K562 (cell line): ENCODE results near the gene KCNB1. TPM values are rescaled to one million over a fixed set of nuclear protein-coding genes. Genes with fewer than 3 reads are reported as not detected.
"Not testable (repeated sequence)": the region's sequence is repeated elsewhere in the genome, so short reads cannot be mapped to it uniquely, and the experiment has no call there.

Experiments
- ATAC-seq: fragments of 200-7000 bp; cut with Tn5 transposase; 3 replicates; pipeline ENCODE4 v1.9.1; 2020; ENCODE audit warnings: moderate library complexity
- BruUV-seq: library from RNA; stranded (reverse); fragments of 400-500 nt; replicated peaks from 2 replicates; lab custom pipeline; 2021; lab: Mats Ljungman, UMichigan
- CTCF ChIA-PET: fragments of 300-600 bp; formaldehyde crosslinking; extraction: SDS; loops from one replicate; lab custom pipeline; 2021; ENCODE audit warnings: low intra/inter-chr PET ratio; lab: Yijun Ruan, JAX
- POLR2A ChIA-PET: fragments of 300-600, 350-650 bp; sonication (Branson Sonifier 250); formaldehyde crosslinking; extraction: SDS; loops from one replicate; lab custom pipeline; 2021; ENCODE audit warnings: antibody characterized with exemption, inconsistent platforms; lab: Yijun Ruan, JAX
- DNase-seq, 4 experiments: peaks; one replicate each; pipeline versions ENCODE4 v3.0.0 to v3.0.0-alpha.2; 2011 to 2018; ENCODE audit warnings: low spot score in 3 of 4, mixed read lengths in 3 of 4; ENCODE audit errors: extremely low read depth in 1 of 4
- FAIRE-seq: peaks from 2 replicates; lab custom pipeline; 2011; peaks lifted over from hg19 to GRCh38; lab: Jason Lieb, UNC
- H2AFZ ChIP-seq: 2 replicates; pipeline ENCODE4 v1.6.0; 2011; ENCODE audit warnings: low read depth, low read length, control low read depth, inconsistent platforms
- H3K27ac ChIP-seq: fragments of 200-600 bp; 3 replicates; pipeline ENCODE4 v1.8.0; 2011; ENCODE audit warnings: low read depth, mild to moderate bottlenecking, control low read depth, inconsistent platforms, low read length, moderate library complexity, mixed read lengths; ENCODE audit errors: extremely low read depth
- H3K27me3 ChIP-seq, 2 experiments: fragments of 300-600 bp in 1 of 2; 2 replicates in 1 of 2; 3 replicates in 1 of 2; pipeline versions ENCODE4 v1.6.0 to v1.8.0; 2011; ENCODE audit warnings: inconsistent platforms in 2 of 2, low read length in 2 of 2, mild to moderate bottlenecking in 1 of 2, mixed read lengths in 1 of 2, moderate library complexity in 1 of 2; ENCODE audit not compliant: control insufficient read depth in 2 of 2, insufficient read depth in 2 of 2
- H3K36me3 ChIP-seq: fragments of 300-600 bp; 3 replicates; pipeline ENCODE4 v1.8.0; 2011; ENCODE audit warnings: mild to moderate bottlenecking, low read length, inconsistent platforms; ENCODE audit not compliant: control insufficient read depth, insufficient read depth
- H3K4me1 ChIP-seq, 2 experiments: fragments of 200-600 bp in 1 of 2; replicated peaks in 1 of 2; 2 replicates in 1 of 2; 3 replicates in 1 of 2; pipeline versions ENCODE4 v1.5.1 to v1.8.0; 2011; ENCODE audit warnings: inconsistent platforms in 2 of 2, low read length in 2 of 2, mild to moderate bottlenecking in 1 of 2, mixed read lengths in 1 of 2, moderate library complexity in 1 of 2; ENCODE audit not compliant: control insufficient read depth in 2 of 2, insufficient read depth in 2 of 2
- H3K4me2 ChIP-seq: 2 replicates; pipeline ENCODE4 v1.6.1; 2011; ENCODE audit warnings: low read length, control low read depth, inconsistent platforms, mixed read lengths; ENCODE audit not compliant: insufficient read depth
- H3K4me3 ChIP-seq: fragments of 200-600 bp; sonication (generic), shearing (Covaris generic); 2 replicates; pipeline ENCODE4 v1.5.1; 2016; ENCODE audit warnings: control low read depth, inconsistent platforms
- H3K79me2 ChIP-seq: fragments of 200-600 bp; 3 replicates; pipeline ENCODE4 v1.8.0; 2011; ENCODE audit warnings: low read length, inconsistent platforms; ENCODE audit not compliant: control insufficient read depth, insufficient read depth
- H3K9ac ChIP-seq, 2 experiments: 2 replicates each; pipeline versions ENCODE4 v1.6.0 to v1.6.1; 2011; ENCODE audit warnings: low read depth in 2 of 2, low read length in 2 of 2, control low read depth in 1 of 2, inconsistent platforms in 1 of 2, mild to moderate bottlenecking in 1 of 2, mixed read lengths in 1 of 2; ENCODE audit not compliant: insufficient read depth in 1 of 2
- H3K9me1 ChIP-seq: one replicate; pipeline ENCODE4 v1.6.0; 2011; ENCODE audit warnings: inconsistent platforms, mild to moderate bottlenecking, low read length, moderate library complexity; ENCODE audit not compliant: control insufficient read depth, insufficient read depth
- H3K9me3 ChIP-seq: replicated peaks from 2 replicates; pipeline ENCODE4 v1.5.1; 2011; ENCODE audit warnings: low read depth, low read length, inconsistent platforms; ENCODE audit not compliant: control insufficient read depth, insufficient read depth
- H4K20me1 ChIP-seq: replicated peaks from 2 replicates; pipeline ENCODE4 v1.6.1; 2011; ENCODE audit warnings: low read length, inconsistent platforms, mixed read lengths; ENCODE audit not compliant: control insufficient read depth, insufficient read depth
- GATAD2A ChIP-seq: fragments of 450-650 bp; IDR thresholded peaks from 2 replicates; pipeline ENCODE4 v1.6.1; 2017
- MCM7 ChIP-seq, 2 experiments: fragments of 450-650 bp; IDR thresholded peaks; 2 replicates each; pipeline ENCODE4 v1.6.1; 2016 to 2018
- RFX1 ChIP-seq: fragments of 450-650 bp; IDR thresholded peaks from 2 replicates; pipeline ENCODE4 v1.6.1; 2016; ENCODE audit warnings: mild to moderate bottlenecking, moderate library complexity
- WGBS: fragments of 100-300 bp; shearing (Covaris generic); methylation state at CpG from one replicate; pipeline ENCODE4 v1.1.6; 2016; ENCODE audit warnings: low coverage, mixed read lengths; ENCODE audit not compliant: insufficient coverage; ENCODE audit errors: missing lambda C conversion rate; 5-methylcytosine and 5-hydroxymethylcytosine counted together
- in situ Hi-C: fragments of 300-500 bp; cut with MboI; formaldehyde crosslinking; loops from 4 replicates; pipeline ENCODE4 v1.15.0; 2018; ENCODE audit warnings: inconsistent platforms, mixed read lengths
- intact Hi-C: fragments of 100-400 bp; cut with micrococcal nuclease; formaldehyde crosslinking; loops from 2 replicates; pipeline ENCODE4 v1.14.2; 2022
- polyA plus RNA-seq, 8 experiments: library from polyadenylated mRNA; depleted of rRNA in 4 of 8; stranded (reverse) in 5 of 8; unstranded in 3 of 8; fragments of >200 nt; fragmentation: Nextera tagmentation in 2 of 8; fragmentation: Illumina TruSeq in 1 of 8; extraction: Ambion mirVana in 2 of 8; extraction: Trizol in 1 of 8; gene quantifications; 2 replicates each; pipeline versions ENCODE4 v1.2.1 to v1.2.3, GENCODE V29; 2011 to 2014; ENCODE audit warnings: inconsistent platforms in 1 of 8, missing spikeins in 1 of 8
- total RNA-seq, 7 experiments: library from RNA; depleted of rRNA in 6 of 7; stranded (reverse); fragments of >200 nt in 6 of 7; fragmentation: Illumina TruSeq in 2 of 7; extraction: Trizol in 2 of 7; gene quantifications; 2 replicates each; pipeline versions ENCODE4 v1.2.1 to v1.2.3, GENCODE V29; 2011 to 2021; ENCODE audit warnings: low replicate concordance in 1 of 7

Gene KCNB1
- total and polyA plus RNA-seq, 9 of the 15 experiments (the other 6 are each of a cell fraction or from before 2014, with no cell fraction given) = 0.01 to 0.06 TPM; not detected in 7

- peaks cover 25 to 41% of the 10 kb centered on the region in 2 experiments for H3K27me3 ChIP-seq
- no peak overlapping the region for H3K27ac ChIP-seq
- no peaks in the 10 kb centered on the region; the same call in 1 of the 2 replicates for H4K20me1 ChIP-seq
- CTCF ChIA-PET = no interaction called here
- WGBS = 0% methylated on average over 1 of the region's 1 CpG
- no TSS peak for BruUV-seq
- DNase-seq = no peak
- peaks cover 11 to 18% of the 10 kb centered on the region in 2 experiments; a peak in 4 of 5 replicates for H3K4me1 ChIP-seq
- TF ChIP-seq RFX1 (peak; percentile 50; the same call in 1 of the 2 replicates), MCM7 (IDR thresholded peaks at IDR 0.05) (no peak), GATAD2A (no peak)
- H3K4me3 ChIP-seq = no peak overlapping the region
- POLR2A ChIA-PET = interaction anchor here (0.6 to 2.4 kb wide), 2 partner anchors 13 to 31 kb away, joined by 3 to 8 read pairs; no protein-coding TSS in a partner anchor
- ATAC-seq = no peak
- in situ Hi-C loops (no loop called here), intact Hi-C loops (no loop called here)
- no peaks in the 10 kb centered on the region for H3K36me3 ChIP-seq
- H3K79me2 ChIP-seq = no peaks in the 10 kb centered on the region
- no peak overlapping the region for H2AFZ ChIP-seq
- H3K4me2 ChIP-seq = no peak overlapping the region
- no peak overlapping the region for H3K9ac ChIP-seq
- no peaks in the 10 kb centered on the region for H3K9me3 ChIP-seq
- no peak for FAIRE-seq
- no peaks in the 10 kb centered on the region for H3K9me1 ChIP-seq
These were observed 166.9 kb downstream of the KCNB1 start for GRCh38 chr20:49315580-49315979.

- Histone ChIP-seq H3K4me1 (peaks cover 4 to 11% of the 10 kb centered on the region in 2 experiments; a peak in 4 of 5 replicates), H3K27me3 (peaks cover 23 to 47% of the 10 kb centered on the region in 2 experiments)
- H2AFZ ChIP-seq, H3K9ac ChIP-seq, H3K9me3 ChIP-seq, FAIRE-seq, DNase-seq, H3K79me2 ChIP-seq, in situ Hi-C loops, H3K27ac ChIP-seq, H3K9me1 ChIP-seq, H3K4me3 ChIP-seq, BruUV-seq, intact Hi-C loops, ATAC-seq, CTCF ChIA-PET, H3K36me3 ChIP-seq, H4K20me1 ChIP-seq, H3K4me2 ChIP-seq: not testable (repeated sequence)
- WGBS = 0% methylated on average over 2 of the region's 2 CpGs
- POLR2A ChIA-PET = interaction anchor here (1.1 to 2.0 kb wide), 6 partner anchors 22 to 33 kb away, joined by 3 to 7 read pairs (median 4); no protein-coding TSS in a partner anchor
These were observed 168.4 kb downstream of the KCNB1 start for GRCh38 chr20:49314052-49314451.

Other genes starting within 250 kb of the KCNB1 start
- gene ZNFX1, start 204.6 kb downstream of the KCNB1 start, total RNA-seq (2014; rRNA removed) = 10.3 and 12.4 TPM in 2 replicates
- gene ZNFX1, start 204.6 kb downstream of the KCNB1 start, total RNA-seq (2014; rRNA removed; fragmentation: Illumina TruSeq; extraction: Trizol) = 11.9 and 13.5 TPM in 2 replicates
- gene ZNFX1, start 204.6 kb downstream of the KCNB1 start, total RNA-seq (2015; rRNA removed; fragmentation: Illumina TruSeq; extraction: Trizol) = 12.4 and 13.8 TPM in 2 replicates
- gene ZNFX1, start 204.6 kb downstream of the KCNB1 start, total RNA-seq (2021) = 11.9 and 13.4 TPM in 2 replicates
- gene ZNFX1, start 204.6 kb downstream of the KCNB1 start, polyA plus RNA-seq (2011; rRNA removed) = 2.5 and 3.8 TPM in 2 replicates
- 10.4 and 11.6 TPM in 2 replicates for gene ZNFX1, start 204.6 kb downstream of the KCNB1 start, polyA plus RNA-seq (2014; fragmentation: Illumina TruSeq; extraction: Trizol)
- gene ZNFX1, start 204.6 kb downstream of the KCNB1 start, polyA plus RNA-seq (2014; fragmentation: Nextera tagmentation; extraction: Ambion mirVana) = 1 to 10 TPM; 4.4 to 4.9 TPM
- gene ZNFX1, start 204.6 kb downstream of the KCNB1 start, polyA plus RNA-seq (2014; rRNA removed) = 7.2 and 7.6 TPM in 2 replicates
- gene PTGIS, start 85.5 kb upstream of the KCNB1 start, total RNA-seq (2014; rRNA removed) = not detected in 2 replicates
- gene PTGIS, start 85.5 kb upstream of the KCNB1 start, total RNA-seq (2014; rRNA removed; fragmentation: Illumina TruSeq; extraction: Trizol) = not detected in 2 replicates
- not detected in 2 replicates for gene PTGIS, start 85.5 kb upstream of the KCNB1 start, total RNA-seq (2015; rRNA removed; fragmentation: Illumina TruSeq; extraction: Trizol)
- gene PTGIS, start 85.5 kb upstream of the KCNB1 start, total RNA-seq (2021) = 0.16 TPM in 1 of 2 replicates, not detected in the other
- gene PTGIS, start 85.5 kb upstream of the KCNB1 start, polyA plus RNA-seq (2011; rRNA removed) = not detected in 2 replicates
- gene PTGIS, start 85.5 kb upstream of the KCNB1 start, polyA plus RNA-seq (2014; fragmentation: Illumina TruSeq; extraction: Trizol) = not detected in 2 replicates
- gene PTGIS, start 85.5 kb upstream of the KCNB1 start, polyA plus RNA-seq (2014; fragmentation: Nextera tagmentation; extraction: Ambion mirVana) = not detected
- gene PTGIS, start 85.5 kb upstream of the KCNB1 start, polyA plus RNA-seq (2014; rRNA removed) = not detected in 2 replicates
- gene B4GALT5, start 231.2 kb upstream of the KCNB1 start, total RNA-seq (2014; rRNA removed) = 8.5 and 9.6 TPM in 2 replicates
- 23.4 and 24.2 TPM in 2 replicates for gene B4GALT5, start 231.2 kb upstream of the KCNB1 start, total RNA-seq (2014; rRNA removed; fragmentation: Illumina TruSeq; extraction: Trizol)
- gene B4GALT5, start 231.2 kb upstream of the KCNB1 start, total RNA-seq (2015; rRNA removed; fragmentation: Illumina TruSeq; extraction: Trizol) = 24.1 and 25.4 TPM in 2 replicates
- 23.7 and 25.7 TPM in 2 replicates for gene B4GALT5, start 231.2 kb upstream of the KCNB1 start, total RNA-seq (2021)
- 22.2 and 32.4 TPM in 2 replicates for gene B4GALT5, start 231.2 kb upstream of the KCNB1 start, polyA plus RNA-seq (2011; rRNA removed)
- gene B4GALT5, start 231.2 kb upstream of the KCNB1 start, polyA plus RNA-seq (2014; fragmentation: Illumina TruSeq; extraction: Trizol) = 30.9 and 32.6 TPM in 2 replicates
- gene B4GALT5, start 231.2 kb upstream of the KCNB1 start, polyA plus RNA-seq (2014; fragmentation: Nextera tagmentation; extraction: Ambion mirVana) = 10 to 100 TPM; 12.2 to 17.5 TPM
- 16.4 and 20.0 TPM in 2 replicates for gene B4GALT5, start 231.2 kb upstream of the KCNB1 start, polyA plus RNA-seq (2014; rRNA removed)